HepG2 (cell line): ENCODE data around the gene BACH1. TPM values are rescaled to one million over a fixed set of nuclear protein-coding genes. Genes with fewer than 3 reads are reported as not detected.

Source experiments
- CHD2 ChIP-seq: IDR thresholded peaks from 2 replicates; pipeline ENCODE4 v1.6.1; 2011; ENCODE audit warnings: low read depth, low read length, improper control_type of control experiment
- EHMT2 ChIP-seq: fragments of 200-600 bp; sonication (generic); IDR thresholded peaks from 2 replicates; pipeline ENCODE4 v1.7.0; 2017; ENCODE audit warnings: antibody characterized with exemption, low read depth, low read length, borderline replicate concordance
- HIVEP1 ChIP-seq: sonication (generic); formaldehyde crosslinking; IDR thresholded peaks from 2 replicates; pipeline ENCODE4 v1.4.0; 2020; ENCODE audit warnings: mild to moderate bottlenecking, missing genetic modification reagents
- IKZF1 ChIP-seq: fragments of 450-650 bp; IDR thresholded peaks from 2 replicates; pipeline ENCODE4 v1.7.1; 2016
- PAF1 ChIP-seq: IDR thresholded peaks from 2 replicates; pipeline ENCODE4 v1.6.1; 2016; ENCODE audit warnings: missing genetic modification reagents, missing compliant biosample characterization
- PRMT3 ChIP-seq: sonication (generic); formaldehyde crosslinking; IDR thresholded peaks from 2 replicates; pipeline ENCODE4 v1.8.1; 2022; ENCODE audit warnings: low read depth, mild to moderate bottlenecking, moderate library complexity, missing genetic modification reagents, borderline replicate concordance
- RARA ChIP-seq: IDR thresholded peaks from 2 replicates; pipeline ENCODE4 v1.6.1; 2016; ENCODE audit warnings: missing genetic modification reagents, missing compliant biosample characterization
- ZFP82 ChIP-seq: sonication (generic); formaldehyde crosslinking; IDR thresholded peaks from 2 replicates; pipeline ENCODE4 v1.5.1; 2020; ENCODE audit warnings: mild to moderate bottlenecking, missing genetic modification reagents, borderline replicate concordance
- ZNF160 ChIP-seq: sonication (generic); formaldehyde crosslinking; IDR thresholded peaks from 2 replicates; pipeline ENCODE4 v1.8.0; 2022; ENCODE audit warnings: mild to moderate bottlenecking, inconsistent platforms, missing genetic modification reagents
- ZNF431 ChIP-seq: sonication (generic); formaldehyde crosslinking; IDR thresholded peaks from 2 replicates; pipeline ENCODE4 v1.9.0; 2022; ENCODE audit warnings: missing genetic modification reagents, low read depth, mild to moderate bottlenecking, borderline replicate concordance
- ZNF546 ChIP-seq: sonication (generic); formaldehyde crosslinking; conservative IDR thresholded peaks from 2 replicates; pipeline ENCODE4 v1.8.1; 2023; ENCODE audit warnings: mild to moderate bottlenecking, missing genetic modification reagents
- ZNF552 ChIP-seq: sonication (generic); formaldehyde crosslinking; IDR thresholded peaks from 2 replicates; pipeline ENCODE4 v1.9.0; 2022; ENCODE audit warnings: missing genetic modification reagents, mild to moderate bottlenecking, borderline replicate concordance
- ZNF564 ChIP-seq: sonication (generic); formaldehyde crosslinking; IDR thresholded peaks from 2 replicates; pipeline ENCODE4 v1.8.1; 2023; ENCODE audit warnings: mild to moderate bottlenecking, missing genetic modification reagents
- ZNF839 ChIP-seq: sonication (generic); formaldehyde crosslinking; IDR thresholded peaks from 2 replicates; pipeline ENCODE4 v1.4.0; 2020; ENCODE audit warnings: missing genetic modification reagents, mild to moderate bottlenecking, borderline replicate concordance
- ZZZ3 ChIP-seq: sonication (generic); formaldehyde crosslinking; IDR thresholded peaks from 2 replicates; pipeline ENCODE4 v1.4.0; 2020; ENCODE audit warnings: missing genetic modification reagents, mild to moderate bottlenecking, borderline replicate concordance
- polyA plus RNA-seq, 8 experiments: library from polyadenylated mRNA; depleted of rRNA in 3 of 8; stranded (reverse) in 7 of 8; unstranded in 1 of 8; fragments of >200 nt; fragmentation: Illumina TruSeq in 4 of 8; extraction: Trizol in 4 of 8; gene quantifications; 2 replicates each; pipeline versions ENCODE4 v1.2.1 to v1.2.3, GENCODE V29; 2011 to 2016; ENCODE audit warnings: low read depth in 4 of 8, missing spikeins in 1 of 8, mixed read lengths in 1 of 8; ENCODE audit not compliant: insufficient read depth in 1 of 8
- total RNA-seq, 5 experiments: library from RNA; depleted of rRNA; stranded (reverse); fragments of >200 nt; fragmentation: Illumina TruSeq; extraction: Trizol; gene quantifications; 2 replicates each; pipeline ENCODE4 v1.2.3, GENCODE V29; 2016; ENCODE audit warnings: low read depth in 1 of 5
- TF ChIP-seq, protein P1 (sequence below): sonication (generic); formaldehyde crosslinking; IDR thresholded peaks from 2 replicates; pipeline ENCODE4 v1.9.0; 2021; ENCODE audit warnings: missing genetic modification reagents, borderline replicate concordance
- TF ChIP-seq, protein P2 (sequence below): sonication (generic); formaldehyde crosslinking; IDR thresholded peaks from 2 replicates; pipeline ENCODE4 v1.5.1; 2020; ENCODE audit warnings: missing genetic modification reagents, mild to moderate bottlenecking, borderline replicate concordance
- TF ChIP-seq, protein P3 (sequence below): sonication (generic); formaldehyde crosslinking; IDR thresholded peaks from 2 replicates; pipeline ENCODE4 v1.5.1; 2020; ENCODE audit warnings: missing genetic modification reagents, mild to moderate bottlenecking, borderline replicate concordance
- TF ChIP-seq, protein P4 (sequence below), 2 experiments: sonication (generic) in 1 of 2; formaldehyde crosslinking in 1 of 2; IDR thresholded peaks; 2 replicates each; pipeline versions ENCODE4 v1.5.1 to v1.6.1; 2011 to 2020; ENCODE audit warnings: borderline replicate concordance in 1 of 2, low read depth in 1 of 2, low read length in 1 of 2, mild to moderate bottlenecking in 1 of 2, missing genetic modification reagents in 1 of 2, moderate library complexity in 1 of 2
- TF ChIP-seq, protein P5 (sequence below): sonication (generic); formaldehyde crosslinking; IDR thresholded peaks from 2 replicates; pipeline ENCODE4 v1.5.0; 2020; ENCODE audit warnings: mild to moderate bottlenecking, low read depth, missing genetic modification reagents, borderline replicate concordance

BACH1 gene
- total and polyA plus RNA-seq, 2 of the 13 experiments (the other 11 are each of a cell fraction or from before 2014, with no cell fraction given): 16.5 to 51.7 TPM

DNA sequence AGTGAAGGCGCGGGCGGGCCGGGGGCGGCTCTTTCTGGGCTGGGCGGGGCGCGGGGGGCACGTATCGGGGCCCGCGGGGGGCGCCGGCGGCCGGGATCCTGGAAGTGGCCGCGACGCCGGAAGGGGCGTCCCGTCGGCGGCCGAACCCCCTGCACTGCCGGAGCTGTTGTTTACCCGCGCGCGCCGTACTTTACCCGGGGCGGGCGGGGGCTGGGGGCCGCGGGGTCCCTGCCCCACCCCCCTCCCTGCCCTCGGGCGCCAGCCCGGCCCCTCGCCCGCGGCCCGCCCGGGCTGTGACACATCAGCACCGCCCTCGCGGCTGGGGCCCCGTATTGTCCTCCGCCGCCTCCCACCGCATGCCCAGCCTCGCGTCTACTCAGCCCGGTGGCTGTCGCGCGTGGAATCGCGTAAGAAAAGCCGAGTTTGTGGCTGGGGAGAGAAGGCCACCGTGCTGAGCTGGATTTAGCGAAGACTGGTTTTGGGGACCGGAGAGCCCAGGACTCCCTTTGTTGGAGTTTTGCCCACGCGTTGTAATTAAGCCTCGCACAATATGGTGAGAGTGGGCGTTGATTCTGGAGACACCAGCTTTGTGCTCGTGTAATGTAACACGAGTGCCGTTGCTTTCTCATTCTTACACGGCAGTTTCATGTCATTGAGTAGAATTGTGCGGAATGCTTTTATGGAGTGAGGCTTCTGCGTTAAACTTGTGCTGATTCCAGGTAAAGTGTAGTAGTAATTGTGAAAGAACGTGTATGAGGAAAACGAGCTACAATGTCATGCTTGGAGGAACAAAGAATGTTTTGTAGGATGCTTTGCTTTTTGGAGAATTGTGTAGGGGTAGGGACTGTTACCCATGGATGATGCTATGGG, 559 bp downstream of the BACH1 start (continued):
- TF ChIP-seq CHD2 (0 out of 2 replicates have a peak, but pooled peaks have one; percentile 25), PRMT3 (CRISPR knock-in tag) (0 out of 2 replicates have a peak, but pooled peaks have one; percentile 31), ZNF160 (CRISPR knock-in tag) (peak; percentile 70; the same call in 1 of the 2 replicates), ZNF839 (no peak), ZNF564 (CRISPR knock-in tag) (no peak), PAF1 (CRISPR knock-in tag) (0 out of 2 replicates have a peak, but pooled peaks have one; percentile 51), ZZZ3 (CRISPR knock-in tag) (no peak), HIVEP1 (CRISPR knock-in tag) (no peak), IKZF1 (no peak), ZNF546 (CRISPR knock-in tag) (no peak), ZNF552 (peak; percentile 26; the same call in 1 of the 2 replicates), RARA (peak; percentile 35), ZFP82 (CRISPR knock-in tag) (no peak), EHMT2 (no peak), ZNF431 (0 out of 2 replicates have a peak, but pooled peaks have one; percentile 58)
- TF ChIP-seq, protein P1, sequence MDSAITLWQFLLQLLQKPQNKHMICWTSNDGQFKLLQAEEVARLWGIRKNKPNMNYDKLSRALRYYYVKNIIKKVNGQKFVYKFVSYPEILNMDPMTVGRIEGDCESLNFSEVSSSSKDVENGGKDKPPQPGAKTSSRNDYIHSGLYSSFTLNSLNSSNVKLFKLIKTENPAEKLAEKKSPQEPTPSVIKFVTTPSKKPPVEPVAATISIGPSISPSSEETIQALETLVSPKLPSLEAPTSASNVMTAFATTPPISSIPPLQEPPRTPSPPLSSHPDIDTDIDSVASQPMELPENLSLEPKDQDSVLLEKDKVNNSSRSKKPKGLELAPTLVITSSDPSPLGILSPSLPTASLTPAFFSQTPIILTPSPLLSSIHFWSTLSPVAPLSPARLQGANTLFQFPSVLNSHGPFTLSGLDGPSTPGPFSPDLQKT (CRISPR knock-in tag): no peak
- TF ChIP-seq, protein P2, sequence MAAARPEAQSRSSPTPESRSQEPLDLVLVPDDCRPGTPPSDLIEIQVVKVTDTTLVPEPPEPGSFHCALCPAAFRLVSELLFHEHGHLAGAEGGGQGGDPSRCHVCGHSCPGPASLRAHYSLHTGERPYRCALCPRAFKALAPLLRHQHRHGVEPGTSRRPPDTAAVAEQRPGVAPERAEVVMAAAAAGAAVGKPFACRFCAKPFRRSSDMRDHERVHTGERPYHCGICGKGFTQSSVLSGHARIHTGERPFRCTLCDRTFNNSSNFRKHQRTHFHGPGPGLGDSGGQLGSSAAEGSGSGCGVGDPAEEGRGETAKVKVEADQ (CRISPR knock-in tag): no peak; the same call in 1 of the 2 replicates
- TF ChIP-seq, protein P3, sequence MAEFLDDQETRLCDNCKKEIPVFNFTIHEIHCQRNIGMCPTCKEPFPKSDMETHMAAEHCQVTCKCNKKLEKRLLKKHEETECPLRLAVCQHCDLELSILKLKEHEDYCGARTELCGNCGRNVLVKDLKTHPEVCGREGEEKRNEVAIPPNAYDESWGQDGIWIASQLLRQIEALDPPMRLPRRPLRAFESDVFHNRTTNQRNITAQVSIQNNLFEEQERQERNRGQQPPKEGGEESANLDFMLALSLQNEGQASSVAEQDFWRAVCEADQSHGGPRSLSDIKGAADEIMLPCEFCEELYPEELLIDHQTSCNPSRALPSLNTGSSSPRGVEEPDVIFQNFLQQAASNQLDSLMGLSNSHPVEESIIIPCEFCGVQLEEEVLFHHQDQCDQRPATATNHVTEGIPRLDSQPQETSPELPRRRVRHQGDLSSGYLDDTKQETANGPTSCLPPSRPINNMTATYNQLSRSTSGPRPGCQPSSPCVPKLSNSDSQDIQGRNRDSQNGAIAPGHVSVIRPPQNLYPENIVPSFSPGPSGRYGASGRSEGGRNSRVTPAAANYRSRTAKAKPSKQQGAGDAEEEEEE (CRISPR knock-in tag): no peak
- TF ChIP-seq, protein P4, sequence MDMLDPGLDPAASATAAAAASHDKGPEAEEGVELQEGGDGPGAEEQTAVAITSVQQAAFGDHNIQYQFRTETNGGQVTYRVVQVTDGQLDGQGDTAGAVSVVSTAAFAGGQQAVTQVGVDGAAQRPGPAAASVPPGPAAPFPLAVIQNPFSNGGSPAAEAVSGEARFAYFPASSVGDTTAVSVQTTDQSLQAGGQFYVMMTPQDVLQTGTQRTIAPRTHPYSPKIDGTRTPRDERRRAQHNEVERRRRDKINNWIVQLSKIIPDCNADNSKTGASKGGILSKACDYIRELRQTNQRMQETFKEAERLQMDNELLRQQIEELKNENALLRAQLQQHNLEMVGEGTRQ (IDR thresholded peaks at IDR 0.05; ENCODE audit: low read depth, low read length): no peak
- TF ChIP-seq, protein P4 (CRISPR knock-in tag; IDR thresholded peaks at IDR 0.05; ENCODE audit: borderline replicate concordance): no peak
- TF ChIP-seq, protein P5, sequence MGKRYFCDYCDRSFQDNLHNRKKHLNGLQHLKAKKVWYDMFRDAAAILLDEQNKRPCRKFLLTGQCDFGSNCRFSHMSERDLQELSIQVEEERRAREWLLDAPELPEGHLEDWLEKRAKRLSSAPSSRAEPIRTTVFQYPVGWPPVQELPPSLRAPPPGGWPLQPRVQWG (CRISPR knock-in tag): no peak
